Fibroblast of mammary gland (primary cell): Measurements from ENCODE around the gene ACER3.

Source experiments
- DNase-seq: peaks from one replicate; pipeline ENCODE4 v3.0.0-alpha.2; 2010; ENCODE audit warnings: low read depth
- H3K4me3 ChIP-seq: 2 replicates; pipeline ENCODE4 v1.5.1; 2011; ENCODE audit warnings: low read depth, mild to moderate bottlenecking, low read length, moderate library complexity; ENCODE audit not compliant: control insufficient read depth
- CTCF ChIP-seq: conservative IDR thresholded peaks from 2 replicates; pipeline ENCODE4 v1.5.1; 2011; ENCODE audit warnings: low read depth, low read length, inconsistent platforms; ENCODE audit not compliant: control insufficient read depth, insufficient read depth

ACER3 gene

GRCh38 chr11:76903325-76903724 lies 42.6 kb downstream of the ACER3 start:
- no peak overlapping the region for H3K4me3 ChIP-seq
- DNase-seq: no peak
- no peak for TF ChIP-seq CTCF

GRCh38 chr11:76910620-76911414 lies 50.1 kb downstream of the ACER3 start:
- no peak for TF ChIP-seq CTCF
- no peak overlapping the region for H3K4me3 ChIP-seq
- DNase-seq: peak; percentile 63

- no peak for TF ChIP-seq CTCF
- no peak for DNase-seq
- no peak overlapping the region for H3K4me3 ChIP-seq
These were observed 50.7 kb downstream of the ACER3 start for GRCh38 chr11:76911415-76911808.

GRCh38 chr11:76916712-76917111 lies 56.0 kb downstream of the ACER3 start:
- DNase-seq: no peak
- no peak for TF ChIP-seq CTCF
- no peak overlapping the region for H3K4me3 ChIP-seq

- peak; percentile 76 for DNase-seq
- TF ChIP-seq CTCF: peak; percentile 92
- no peak overlapping the region for H3K4me3 ChIP-seq
These were observed 58.2 kb downstream of the ACER3 start for GRCh38 chr11:76918941-76919386.

GRCh38 chr11:76919467-76919866 lies 58.7 kb downstream of the ACER3 start:
- no peak for TF ChIP-seq CTCF
- no peak overlapping the region for H3K4me3 ChIP-seq
- DNase-seq: no peak
